ENCODE results near the gene ZNF750. TPM values are rescaled to one million over a fixed set of nuclear protein-coding genes. Genes with fewer than 3 reads are reported as not detected.

ZNF750 gene
- total RNA-seq, 4 donors from 2014 or later: not detected

- 95 to 98% methylated on average over 8 of the region's 8 CpGs for WGBS, 2 donors
- peaks cover 0 to 8% (median 2%) of the 10 kb centered on the region in 4 donors for H3K4me1 ChIP-seq
- no peak for DNase-seq (ENCODE audit: low spot score in 2 of 2)
- no peak overlapping the region for H3K4me3 ChIP-seq
- H3K27ac ChIP-seq: no peak overlapping the region
- peaks cover 0 to 5% (median under 1%) of the 10 kb centered on the region in 4 donors for H3K9me3 ChIP-seq
- TF ChIP-seq POLR2A (IDR thresholded peaks at IDR 0.05) (no peak), EP300 (IDR thresholded peaks at IDR 0.05) (no peak), CTCF (IDR thresholded peaks at IDR 0.05) (no peak)
- H3K27me3 ChIP-seq: no peaks in the 10 kb centered on the region
- peaks cover 0 to 50% (median 0%) of the 10 kb centered on the region in 3 donors for H3K36me3 ChIP-seq
These were observed 14.2 kb downstream of the ZNF750 start for GRCh38 chr17:82825540-82826124.

- H3K36me3 ChIP-seq: peaks cover 0 to 60% (median 0%) of the 10 kb centered on the region in 3 donors
These were observed 16.8 kb downstream of the ZNF750 start for GRCh38 chr17:82823004-82823403.

GRCh38 chr17:82822281-82822680, 17.5 kb downstream of the ZNF750 start:
- Histone ChIP-seq H3K4me3 (no peak overlapping the region), H3K4me1 (no peaks in the 10 kb centered on the region), H3K9me3 (peaks cover 0 to 23% (median 2%) of the 10 kb centered on the region in 4 donors), H3K27ac (no peak overlapping the region), H3K36me3 (peaks cover 0 to 63% (median 0%) of the 10 kb centered on the region in 3 donors), H3K27me3 (no peaks in the 10 kb centered on the region)
- TF ChIP-seq EP300 (IDR thresholded peaks at IDR 0.05) (no peak), POLR2A (IDR thresholded peaks at IDR 0.05) (no peak), CTCF (IDR thresholded peaks at IDR 0.05) (no peak)
- 91 to 95% methylated on average over 16 of the region's 16 CpGs for WGBS, 2 donors
- no peak for DNase-seq (ENCODE audit: low spot score in 2 of 2)

More at GRCh38 chr17:82823004-82823403, 16.8 kb downstream of the ZNF750 start:
- no peak overlapping the region for H3K4me3 ChIP-seq
- DNase-seq (ENCODE audit: low spot score in 2 of 2): no peak
- TF ChIP-seq POLR2A (IDR thresholded peaks at IDR 0.05): no peak
- no peak for TF ChIP-seq CTCF (IDR thresholded peaks at IDR 0.05)
- no peak for TF ChIP-seq EP300 (IDR thresholded peaks at IDR 0.05)
- H3K4me1 ChIP-seq: no peaks in the 10 kb centered on the region
- no peak overlapping the region for H3K27ac ChIP-seq
- H3K9me3 ChIP-seq: peaks cover 0 to 23% (median 2%) of the 10 kb centered on the region in 4 donors
- H3K27me3 ChIP-seq: no peaks in the 10 kb centered on the region
- 80 to 84% methylated on average over 5 of the region's 5 CpGs for WGBS, 2 donors

- Histone ChIP-seq H3K4me3 (no peak overlapping the region), H3K27ac (no peak overlapping the region), H3K4me1 (no peaks in the 10 kb centered on the region), H3K36me3 (peaks cover 0 to 68% (median 0%) of the 10 kb centered on the region in 3 donors), H3K27me3 (no peaks in the 10 kb centered on the region), H3K9me3 (peaks cover 0 to 23% (median 2%) of the 10 kb centered on the region in 4 donors)
- DNase-seq (ENCODE audit: low spot score in 2 of 2): no peak
- no peak for TF ChIP-seq EP300 (IDR thresholded peaks at IDR 0.05)
- 99 to 100% methylated on average over 2 of the region's 2 CpGs for WGBS, 2 donors
These were observed 18.3 kb downstream of the ZNF750 start for GRCh38 chr17:82821554-82821953.

- no peak overlapping the region for H3K4me3 ChIP-seq
- WGBS, 2 donors: 97 to 98% methylated on average over 5 of the region's 5 CpGs
- peaks cover 0 to 77% (median 0%) of the 10 kb centered on the region in 3 donors for H3K36me3 ChIP-seq
- TF ChIP-seq CTCF (IDR thresholded peaks at IDR 0.05) (no peak), EP300 (IDR thresholded peaks at IDR 0.05) (no peak), POLR2A (IDR thresholded peaks at IDR 0.05) (no peak)
- H3K27me3 ChIP-seq: no peaks in the 10 kb centered on the region
- no peak overlapping the region for H3K27ac ChIP-seq
- no peak for DNase-seq (ENCODE audit: low spot score in 2 of 2)
- peaks cover 0 to 23% (median 2%) of the 10 kb centered on the region in 4 donors for H3K9me3 ChIP-seq
- H3K4me1 ChIP-seq: no peaks in the 10 kb centered on the region
These were observed 19.3 kb downstream of the ZNF750 start for GRCh38 chr17:82820278-82821251.

Data from tibial nerve (tissue), 4 donors.